ENCODE measurements around the gene KLK12.

The KLK12 gene, protein sequence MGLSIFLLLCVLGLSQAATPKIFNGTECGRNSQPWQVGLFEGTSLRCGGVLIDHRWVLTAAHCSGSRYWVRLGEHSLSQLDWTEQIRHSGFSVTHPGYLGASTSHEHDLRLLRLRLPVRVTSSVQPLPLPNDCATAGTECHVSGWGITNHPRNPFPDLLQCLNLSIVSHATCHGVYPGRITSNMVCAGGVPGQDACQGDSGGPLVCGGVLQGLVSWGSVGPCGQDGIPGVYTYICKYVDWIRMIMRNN

GRCh38 chr19:51034704-51035103 lies at the start of gene KLK12:
Gene KLK12 (minus strand): TSS chr19:51035002. CDS start chr19:51034621, 381 bp downstream.
- ChIA-PET POLR2A (ENCODE audit: low non-redundant PET) (no interaction called here), CTCF (interaction anchor here (0.6 to 1.1 kb wide), 2 partner anchors 14 to 130 kb away, joined by 3 read pairs; no protein-coding TSS in a partner anchor)
- no peak within 1 kb of the TSS for H3K27ac ChIP-seq
- DNase-seq (ENCODE audit: low spot score), result no peak
- TF ChIP-seq CTCF (conservative IDR thresholded peaks at IDR 0.05; ENCODE audit: low read depth), result no peak

DNA sequence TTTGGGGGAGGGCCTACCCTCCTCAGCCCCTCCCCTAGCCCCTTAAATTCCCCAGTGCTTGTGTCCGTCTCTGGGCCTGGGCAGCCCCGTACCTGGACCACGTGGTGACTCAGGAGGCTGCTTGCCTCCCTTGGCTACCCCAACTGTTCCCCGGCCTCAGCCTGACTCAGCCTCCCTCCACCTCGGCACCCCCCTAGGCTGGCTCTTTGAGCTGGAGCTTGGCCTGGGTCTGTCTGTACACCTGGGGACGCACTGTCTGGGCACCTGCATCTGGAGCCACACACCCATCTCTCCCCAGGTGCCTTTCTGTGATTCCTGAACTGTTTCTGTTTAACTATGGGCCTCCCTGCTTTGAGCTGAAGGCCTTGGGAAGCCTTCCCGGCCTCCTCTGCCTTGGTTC lies 49.7 kb upstream of the KLK12 start:
- CTCF ChIA-PET, result no interaction called here
- DNase-seq (ENCODE audit: low spot score), result no peak
- no peak for TF ChIP-seq CTCF (conservative IDR thresholded peaks at IDR 0.05; ENCODE audit: low read depth)
- H3K27ac ChIP-seq, result no peak overlapping the region
- POLR2A ChIA-PET (ENCODE audit: low non-redundant PET), result no interaction called here

GRCh38 chr19:51083783-51084182 lies 49.0 kb upstream of the KLK12 start:
- CTCF ChIA-PET, result no interaction called here
- POLR2A ChIA-PET (ENCODE audit: low non-redundant PET), result no interaction called here
- no peak overlapping the region for H3K27ac ChIP-seq
- no peak for TF ChIP-seq CTCF (conservative IDR thresholded peaks at IDR 0.05; ENCODE audit: low read depth)
- DNase-seq (ENCODE audit: low spot score), result no peak

DNA sequence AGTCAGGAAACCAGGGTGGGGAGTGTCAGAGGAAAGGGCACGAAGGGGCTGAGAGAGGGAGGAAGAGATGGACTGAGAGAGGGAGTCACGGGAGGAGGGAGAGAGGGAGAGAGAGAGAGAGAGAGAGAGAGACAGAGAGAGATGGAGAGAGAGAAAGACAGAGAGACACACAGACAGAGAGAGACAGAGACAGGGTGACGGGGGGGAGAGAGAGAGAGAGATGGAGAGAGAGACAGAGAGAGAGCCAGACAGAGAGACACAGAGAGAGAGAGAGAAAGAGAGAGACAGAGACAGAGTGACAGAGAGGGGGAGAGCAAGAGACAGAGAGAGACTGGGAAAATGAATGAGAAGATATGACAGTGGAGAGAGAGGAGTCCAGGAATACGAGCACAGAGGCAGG lies 48.4 kb upstream of the KLK12 start:
- ChIA-PET POLR2A (ENCODE audit: low non-redundant PET) (no interaction called here), CTCF (no interaction called here)
- DNase-seq (ENCODE audit: low spot score), result no peak
- H3K27ac ChIP-seq, result no peak overlapping the region
- no peak for TF ChIP-seq CTCF (conservative IDR thresholded peaks at IDR 0.05; ENCODE audit: low read depth)

GRCh38 chr19:51082611-51083010 lies 47.8 kb upstream of the KLK12 start, which contains the start of gene KLK14:
Gene KLK14 (minus strand): TSS chr19:51082887. CDS start chr19:51082614, 273 bp downstream.
- no peak for TF ChIP-seq CTCF (conservative IDR thresholded peaks at IDR 0.05; ENCODE audit: low read depth)
- ChIA-PET POLR2A (ENCODE audit: low non-redundant PET) (no interaction called here), CTCF (no interaction called here)
- no peak within 1 kb of the TSS for H3K27ac ChIP-seq
- DNase-seq (ENCODE audit: low spot score), result no peak

DNA sequence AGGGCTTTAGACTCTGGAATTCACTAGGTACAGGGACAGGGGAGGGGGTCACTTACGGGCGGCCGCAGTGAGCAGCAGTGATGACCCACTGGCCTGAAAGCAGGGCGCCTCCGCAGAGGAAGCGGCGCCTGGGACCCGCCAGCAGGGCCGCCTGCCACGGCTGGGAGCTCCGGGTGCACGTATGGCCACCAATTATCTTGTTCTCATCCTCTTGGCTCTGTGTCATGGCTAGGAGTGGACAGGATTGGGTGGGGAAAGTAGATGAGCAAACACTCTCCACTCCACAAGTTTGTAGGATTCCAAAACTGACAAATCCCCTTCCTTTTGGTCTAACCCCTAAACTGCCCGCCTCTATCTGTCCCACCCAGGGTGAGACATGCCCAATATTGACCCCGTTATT lies 46.7 kb upstream of the KLK12 start:
- CTCF ChIA-PET, result interaction anchor here (0.7 kb wide), 1 partner anchor 87 kb away, joined by 3 read pairs; no protein-coding TSS in a partner anchor
- no peak overlapping the region for H3K27ac ChIP-seq
- TF ChIP-seq CTCF (conservative IDR thresholded peaks at IDR 0.05; ENCODE audit: low read depth), result no peak
- no peak for DNase-seq (ENCODE audit: low spot score)
- POLR2A ChIA-PET (ENCODE audit: low non-redundant PET), result no interaction called here
